Stimulated activated CD8-positive, alpha-beta memory T cell treated with anti-CD3 and anti-CD28 coated beads, Interleukin-15, amount 100 ng/mL, for 48 hours (primary cell): ENCODE measurements around the gene GLRA3.
"Not testable (repeated sequence)": the region's sequence is repeated elsewhere in the genome, so short reads cannot be mapped to it uniquely, and the experiment has no call there.

Experiments used
- DNase-seq, 2 donors: peaks; one replicate each; pipeline ENCODE4 v3.0.0-alpha.2; 2020; ENCODE audit warnings: low read depth in 2 of 2

The GLRA3 gene

GRCh38 chr4:174658246-174658645, 170.8 kb downstream of the GLRA3 start:
- no peak for DNase-seq

- no peak for DNase-seq
Observed at GRCh38 chr4:174657472-174657871, 171.6 kb downstream of the GLRA3 start.

- DNase-seq = no peak
Observed at GRCh38 chr4:174654634-174655033, 174.4 kb downstream of the GLRA3 start.

GRCh38 chr4:174650711-174651355, 178.2 kb downstream of the GLRA3 start:
- DNase-seq = no peak

- no peak for DNase-seq
Observed at GRCh38 chr4:174648812-174649211, 180.2 kb downstream of the GLRA3 start.

- DNase-seq = no peak
Observed at GRCh38 chr4:174646326-174646725, 182.7 kb downstream of the GLRA3 start.

- DNase-seq = no peak
Observed at GRCh38 chr4:174640146-174640545, 188.9 kb downstream of the GLRA3 start.

GRCh38 chr4:174635732-174636131, 193.3 kb downstream of the GLRA3 start:
- DNase-seq = no peak

- DNase-seq = no peak
Observed at GRCh38 chr4:174633399-174633798, 195.6 kb downstream of the GLRA3 start.

GRCh38 chr4:174631901-174632758, 196.9 kb downstream of the GLRA3 start:
- no peak for DNase-seq

GRCh38 chr4:174629907-174630450, 199.1 kb downstream of the GLRA3 start:
- DNase-seq = not testable (repeated sequence)

- no peak for DNase-seq
Observed at GRCh38 chr4:174629265-174629664, 199.8 kb downstream of the GLRA3 start.

- no peak for DNase-seq
Observed at GRCh38 chr4:174628191-174628590, 200.9 kb downstream of the GLRA3 start.

GRCh38 chr4:174627473-174627872, 201.6 kb downstream of the GLRA3 start:
- DNase-seq = no peak

- DNase-seq = no peak
Observed at GRCh38 chr4:174626342-174627008, 202.6 kb downstream of the GLRA3 start.

- DNase-seq = no peak
Observed at GRCh38 chr4:174616661-174617060, 212.4 kb downstream of the GLRA3 start.

GRCh38 chr4:174613979-174614378, 215.1 kb downstream of the GLRA3 start:
- DNase-seq = no peak

- DNase-seq = no peak
Observed at GRCh38 chr4:174611792-174612191, 217.3 kb downstream of the GLRA3 start.

GRCh38 chr4:174607792-174608191, 221.3 kb downstream of the GLRA3 start:
- DNase-seq = no peak

- DNase-seq = no peak
Observed at GRCh38 chr4:174604198-174604597, 224.8 kb downstream of the GLRA3 start.

GRCh38 chr4:174600391-174600790, 228.7 kb downstream of the GLRA3 start:
- no peak for DNase-seq

- no peak for DNase-seq
Observed at GRCh38 chr4:174598800-174599199, 230.2 kb downstream of the GLRA3 start.
